ENCODE data around the gene ABCD4.

DNA sequence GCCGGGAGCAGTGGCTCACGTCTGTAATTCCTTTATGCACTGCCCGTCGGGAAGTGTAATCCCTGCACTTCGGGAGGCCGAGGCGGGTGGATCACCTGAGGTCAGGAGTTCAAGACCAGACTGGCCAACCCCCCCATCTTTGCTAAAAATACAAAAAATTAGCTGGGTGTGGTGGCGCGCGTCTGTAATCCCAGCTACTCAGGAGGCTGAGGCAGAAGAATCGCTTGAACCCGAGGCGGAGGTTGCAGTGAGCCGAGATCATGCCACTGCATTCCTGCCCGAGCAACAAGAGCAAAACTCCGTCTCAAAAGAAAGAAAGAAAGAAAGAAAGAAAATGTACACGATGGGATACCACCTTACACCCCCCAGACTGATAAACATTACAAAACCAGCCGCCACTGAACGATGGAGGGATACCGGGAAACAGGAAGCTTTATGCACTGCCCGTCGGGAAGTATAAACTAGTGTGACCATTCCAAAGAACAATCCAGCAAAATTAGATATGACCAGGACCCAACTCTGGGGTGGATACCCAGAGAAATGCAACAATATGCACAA is 1.1 kb downstream of the ABCD4 start:
- TF ChIP-seq, protein P1, sequence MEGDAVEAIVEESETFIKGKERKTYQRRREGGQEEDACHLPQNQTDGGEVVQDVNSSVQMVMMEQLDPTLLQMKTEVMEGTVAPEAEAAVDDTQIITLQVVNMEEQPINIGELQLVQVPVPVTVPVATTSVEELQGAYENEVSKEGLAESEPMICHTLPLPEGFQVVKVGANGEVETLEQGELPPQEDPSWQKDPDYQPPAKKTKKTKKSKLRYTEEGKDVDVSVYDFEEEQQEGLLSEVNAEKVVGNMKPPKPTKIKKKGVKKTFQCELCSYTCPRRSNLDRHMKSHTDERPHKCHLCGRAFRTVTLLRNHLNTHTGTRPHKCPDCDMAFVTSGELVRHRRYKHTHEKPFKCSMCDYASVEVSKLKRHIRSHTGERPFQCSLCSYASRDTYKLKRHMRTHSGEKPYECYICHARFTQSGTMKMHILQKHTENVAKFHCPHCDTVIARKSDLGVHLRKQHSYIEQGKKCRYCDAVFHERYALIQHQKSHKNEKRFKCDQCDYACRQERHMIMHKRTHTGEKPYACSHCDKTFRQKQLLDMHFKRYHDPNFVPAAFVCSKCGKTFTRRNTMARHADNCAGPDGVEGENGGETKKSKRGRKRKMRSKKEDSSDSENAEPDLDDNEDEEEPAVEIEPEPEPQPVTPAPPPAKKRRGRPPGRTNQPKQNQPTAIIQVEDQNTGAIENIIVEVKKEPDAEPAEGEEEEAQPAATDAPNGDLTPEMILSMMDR (conservative IDR thresholded peaks at IDR 0.05; ENCODE audit: low read depth in 2 of 2): no peak
- TF ChIP-seq, protein P2, sequence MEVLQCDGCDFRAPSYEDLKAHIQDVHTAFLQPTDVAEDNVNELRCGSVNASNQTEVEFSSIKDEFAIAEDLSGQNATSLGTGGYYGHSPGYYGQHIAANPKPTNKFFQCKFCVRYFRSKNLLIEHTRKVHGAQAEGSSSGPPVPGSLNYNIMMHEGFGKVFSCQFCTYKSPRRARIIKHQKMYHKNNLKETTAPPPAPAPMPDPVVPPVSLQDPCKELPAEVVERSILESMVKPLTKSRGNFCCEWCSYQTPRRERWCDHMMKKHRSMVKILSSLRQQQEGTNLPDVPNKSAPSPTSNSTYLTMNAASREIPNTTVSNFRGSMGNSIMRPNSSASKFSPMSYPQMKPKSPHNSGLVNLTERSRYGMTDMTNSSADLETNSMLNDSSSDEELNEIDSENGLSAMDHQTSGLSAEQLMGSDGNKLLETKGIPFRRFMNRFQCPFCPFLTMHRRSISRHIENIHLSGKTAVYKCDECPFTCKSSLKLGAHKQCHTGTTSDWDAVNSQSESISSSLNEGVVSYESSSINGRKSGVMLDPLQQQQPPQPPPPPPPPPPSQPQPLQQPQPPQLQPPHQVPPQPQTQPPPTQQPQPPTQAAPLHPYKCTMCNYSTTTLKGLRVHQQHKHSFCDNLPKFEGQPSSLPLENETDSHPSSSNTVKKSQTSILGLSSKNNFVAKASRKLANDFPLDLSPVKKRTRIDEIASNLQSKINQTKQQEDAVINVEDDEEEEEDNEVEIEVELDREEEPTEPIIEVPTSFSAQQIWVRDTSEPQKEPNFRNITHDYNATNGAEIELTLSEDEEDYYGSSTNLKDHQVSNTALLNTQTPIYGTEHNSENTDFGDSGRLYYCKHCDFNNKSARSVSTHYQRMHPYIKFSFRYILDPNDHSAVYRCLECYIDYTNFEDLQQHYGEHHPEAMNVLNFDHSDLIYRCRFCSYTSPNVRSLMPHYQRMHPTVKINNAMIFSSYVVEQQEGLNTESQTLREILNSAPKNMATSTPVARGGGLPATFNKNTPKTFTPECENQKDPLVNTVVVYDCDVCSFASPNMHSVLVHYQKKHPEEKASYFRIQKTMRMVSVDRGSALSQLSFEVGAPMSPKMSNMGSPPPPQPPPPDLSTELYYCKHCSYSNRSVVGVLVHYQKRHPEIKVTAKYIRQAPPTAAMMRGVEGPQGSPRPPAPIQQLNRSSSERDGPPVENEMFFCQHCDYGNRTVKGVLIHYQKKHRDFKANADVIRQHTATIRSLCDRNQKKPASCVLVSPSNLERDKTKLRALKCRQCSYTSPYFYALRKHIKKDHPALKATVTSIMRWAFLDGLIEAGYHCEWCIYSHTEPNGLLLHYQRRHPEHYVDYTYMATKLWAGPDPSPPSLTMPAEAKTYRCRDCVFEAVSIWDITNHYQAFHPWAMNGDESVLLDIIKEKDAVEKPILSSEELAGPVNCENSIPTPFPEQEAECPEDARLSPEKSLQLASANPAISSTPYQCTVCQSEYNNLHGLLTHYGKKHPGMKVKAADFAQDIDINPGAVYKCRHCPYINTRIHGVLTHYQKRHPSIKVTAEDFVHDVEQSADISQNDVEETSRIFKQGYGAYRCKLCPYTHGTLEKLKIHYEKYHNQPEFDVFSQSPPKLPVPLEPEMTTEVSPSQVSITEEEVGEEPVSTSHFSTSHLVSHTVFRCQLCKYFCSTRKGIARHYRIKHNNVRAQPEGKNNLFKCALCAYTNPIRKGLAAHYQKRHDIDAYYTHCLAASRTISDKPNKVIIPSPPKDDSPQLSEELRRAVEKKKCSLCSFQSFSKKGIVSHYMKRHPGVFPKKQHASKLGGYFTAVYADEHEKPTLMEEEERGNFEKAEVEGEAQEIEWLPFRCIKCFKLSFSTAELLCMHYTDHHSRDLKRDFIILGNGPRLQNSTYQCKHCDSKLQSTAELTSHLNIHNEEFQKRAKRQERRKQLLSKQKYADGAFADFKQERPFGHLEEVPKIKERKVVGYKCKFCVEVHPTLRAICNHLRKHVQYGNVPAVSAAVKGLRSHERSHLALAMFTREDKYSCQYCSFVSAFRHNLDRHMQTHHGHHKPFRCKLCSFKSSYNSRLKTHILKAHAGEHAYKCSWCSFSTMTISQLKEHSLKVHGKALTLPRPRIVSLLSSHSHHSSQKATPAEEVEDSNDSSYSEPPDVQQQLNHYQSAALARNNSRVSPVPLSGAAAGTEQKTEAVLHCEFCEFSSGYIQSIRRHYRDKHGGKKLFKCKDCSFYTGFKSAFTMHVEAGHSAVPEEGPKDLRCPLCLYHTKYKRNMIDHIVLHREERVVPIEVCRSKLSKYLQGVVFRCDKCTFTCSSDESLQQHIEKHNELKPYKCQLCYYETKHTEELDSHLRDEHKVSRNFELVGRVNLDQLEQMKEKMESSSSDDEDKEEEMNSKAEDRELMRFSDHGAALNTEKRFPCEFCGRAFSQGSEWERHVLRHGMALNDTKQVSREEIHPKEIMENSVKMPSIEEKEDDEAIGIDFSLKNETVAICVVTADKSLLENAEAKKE (CRISPR knock-in tag; IDR thresholded peaks at IDR 0.05): no peak
